ENCODE measurements around the gene BCOR. TPM values are rescaled to one million over a fixed set of nuclear protein-coding genes. Genes with fewer than 3 reads are reported as not detected.

Gene BCOR
- total and polyA plus RNA-seq, 4 donors: 5.6 to 23.0 (median 11.0) TPM

GRCh38 chrX:40143001-40143400, 45.2 kb upstream of the BCOR start:
- no peak for TF ChIP-seq NR2F2 (IDR thresholded peaks at IDR 0.05)
- TF ChIP-seq FOXA1 (IDR thresholded peaks at IDR 0.05): no peak
- TF ChIP-seq, protein P1, sequence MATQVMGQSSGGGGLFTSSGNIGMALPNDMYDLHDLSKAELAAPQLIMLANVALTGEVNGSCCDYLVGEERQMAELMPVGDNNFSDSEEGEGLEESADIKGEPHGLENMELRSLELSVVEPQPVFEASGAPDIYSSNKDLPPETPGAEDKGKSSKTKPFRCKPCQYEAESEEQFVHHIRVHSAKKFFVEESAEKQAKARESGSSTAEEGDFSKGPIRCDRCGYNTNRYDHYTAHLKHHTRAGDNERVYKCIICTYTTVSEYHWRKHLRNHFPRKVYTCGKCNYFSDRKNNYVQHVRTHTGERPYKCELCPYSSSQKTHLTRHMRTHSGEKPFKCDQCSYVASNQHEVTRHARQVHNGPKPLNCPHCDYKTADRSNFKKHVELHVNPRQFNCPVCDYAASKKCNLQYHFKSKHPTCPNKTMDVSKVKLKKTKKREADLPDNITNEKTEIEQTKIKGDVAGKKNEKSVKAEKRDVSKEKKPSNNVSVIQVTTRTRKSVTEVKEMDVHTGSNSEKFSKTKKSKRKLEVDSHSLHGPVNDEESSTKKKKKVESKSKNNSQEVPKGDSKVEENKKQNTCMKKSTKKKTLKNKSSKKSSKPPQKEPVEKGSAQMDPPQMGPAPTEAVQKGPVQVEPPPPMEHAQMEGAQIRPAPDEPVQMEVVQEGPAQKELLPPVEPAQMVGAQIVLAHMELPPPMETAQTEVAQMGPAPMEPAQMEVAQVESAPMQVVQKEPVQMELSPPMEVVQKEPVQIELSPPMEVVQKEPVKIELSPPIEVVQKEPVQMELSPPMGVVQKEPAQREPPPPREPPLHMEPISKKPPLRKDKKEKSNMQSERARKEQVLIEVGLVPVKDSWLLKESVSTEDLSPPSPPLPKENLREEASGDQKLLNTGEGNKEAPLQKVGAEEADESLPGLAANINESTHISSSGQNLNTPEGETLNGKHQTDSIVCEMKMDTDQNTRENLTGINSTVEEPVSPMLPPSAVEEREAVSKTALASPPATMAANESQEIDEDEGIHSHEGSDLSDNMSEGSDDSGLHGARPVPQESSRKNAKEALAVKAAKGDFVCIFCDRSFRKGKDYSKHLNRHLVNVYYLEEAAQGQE (IDR thresholded peaks at IDR 0.05): no peak
- TF ChIP-seq CTCF (IDR thresholded peaks at IDR 0.05; ENCODE audit: low read depth, low read length, missing input control): no peak
- no peak for TF ChIP-seq ZBTB33 (IDR thresholded peaks at IDR 0.05)
- TF ChIP-seq EGR1 (IDR thresholded peaks at IDR 0.05; ENCODE audit: low read depth in 2 of 2): no peak
- TF ChIP-seq MAX (IDR thresholded peaks at IDR 0.05): no peak
- no peak for TF ChIP-seq JUND (IDR thresholded peaks at IDR 0.05)
- TF ChIP-seq HNF4A (conservative IDR thresholded peaks at IDR 0.05): no peak
- no peak for TF ChIP-seq RAD21 (IDR thresholded peaks at IDR 0.05)
- no peak for TF ChIP-seq HNF4G (IDR thresholded peaks at IDR 0.05)
- TF ChIP-seq YY1 (IDR thresholded peaks at IDR 0.05): no peak
- no peak for TF ChIP-seq SP1 (IDR thresholded peaks at IDR 0.05)
- TF ChIP-seq RXRA (IDR thresholded peaks at IDR 0.05): no peak
- no peak for TF ChIP-seq GABPA (IDR thresholded peaks at IDR 0.05 in 1 of 2, conservative IDR thresholded peaks at IDR 0.05 in 1 of 2)
- TF ChIP-seq TAF1 (conservative IDR thresholded peaks at IDR 0.05): no peak
- no peak for TF ChIP-seq ATF3 (IDR thresholded peaks at IDR 0.05)
- no peak for TF ChIP-seq FOXA2 (IDR thresholded peaks at IDR 0.05)
- Histone ChIP-seq H3K36me3 (ENCODE audit: control insufficient read depth in 4 of 4, insufficient read depth in 3 of 4, low read depth in 1 of 4, low read length in 3 of 4) (no peaks in the 10 kb centered on the region), H3K4me1 (ENCODE audit: control insufficient read depth in 4 of 4, insufficient read depth in 4 of 4, low read length in 3 of 4) (peaks cover 11 to 34% (median 25%) of the 10 kb centered on the region in 4 donors), H3K4me3 (ENCODE audit: low read depth in 1 of 3, low read length in 3 of 3) (no peak overlapping the region), H3K27ac (ENCODE audit: low read depth in 1 of 2, low read length in 2 of 2) (no peak overlapping the region), H3K27me3 (ENCODE audit: control insufficient read depth in 4 of 4, insufficient read depth in 4 of 4, low read length in 3 of 4) (no peaks in the 10 kb centered on the region), H3K9ac (ENCODE audit: low read depth in 1 of 2, low read length in 2 of 2) (no peak overlapping the region), H3K9me3 (ENCODE audit: control insufficient read depth in 4 of 4, low read length in 3 of 4) (no peaks in the 10 kb centered on the region)
- DNase-seq (ENCODE audit: low spot score): no peak
- 91% methylated on average over 10 of the region's 10 CpGs for WGBS
